ENCODE data around the gene EML6.

EML6 gene

DNA sequence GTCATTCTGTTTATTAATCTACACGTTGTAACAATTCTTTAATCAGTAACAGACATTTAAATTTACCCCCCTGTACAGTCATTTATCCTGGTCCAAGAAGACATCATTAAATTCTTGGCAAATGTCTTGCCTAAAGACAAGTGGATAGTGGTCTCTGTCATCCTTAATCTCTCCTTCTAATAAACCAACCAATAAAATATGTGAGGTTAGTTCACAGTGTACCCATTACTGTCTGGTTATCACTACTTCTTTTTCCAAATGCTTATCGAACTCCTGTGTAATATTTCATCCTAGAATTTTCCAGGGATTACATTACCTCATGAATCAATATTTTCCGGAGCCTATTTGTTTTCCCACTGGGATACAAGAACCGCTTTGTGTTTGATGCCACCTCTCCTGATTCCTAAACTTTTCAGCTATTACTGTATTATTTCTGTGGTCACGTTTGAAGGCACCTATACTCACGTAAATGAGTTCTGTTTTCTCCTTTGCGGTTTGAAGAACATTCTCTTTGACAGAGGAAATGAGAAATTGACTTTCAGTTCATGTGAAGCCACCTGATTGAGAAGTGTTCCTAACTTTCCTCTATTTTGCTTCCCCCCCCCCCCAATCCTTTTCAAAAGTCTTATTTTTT lies 195.3 kb downstream of the EML6 start:
- DNase-seq, result no peak

DNA sequence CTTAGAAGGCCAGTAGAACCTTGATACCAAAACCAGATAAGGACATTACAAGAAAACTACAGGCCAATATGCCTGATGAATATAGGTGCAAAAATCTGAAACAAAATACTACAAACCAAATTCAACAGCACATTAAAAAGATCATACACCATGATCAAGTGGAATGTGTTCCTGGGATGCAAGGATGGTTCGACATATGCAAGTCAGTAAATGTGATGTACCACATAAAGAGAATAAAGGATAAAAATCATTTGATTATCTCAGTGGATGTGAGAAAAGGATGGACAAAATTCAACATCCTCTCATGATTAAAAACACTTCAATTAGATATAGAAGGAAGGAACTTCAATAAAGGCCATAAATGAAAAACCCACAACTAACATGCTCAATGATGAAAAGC lies 197.2 kb downstream of the EML6 start:
- no peak for DNase-seq

DNA sequence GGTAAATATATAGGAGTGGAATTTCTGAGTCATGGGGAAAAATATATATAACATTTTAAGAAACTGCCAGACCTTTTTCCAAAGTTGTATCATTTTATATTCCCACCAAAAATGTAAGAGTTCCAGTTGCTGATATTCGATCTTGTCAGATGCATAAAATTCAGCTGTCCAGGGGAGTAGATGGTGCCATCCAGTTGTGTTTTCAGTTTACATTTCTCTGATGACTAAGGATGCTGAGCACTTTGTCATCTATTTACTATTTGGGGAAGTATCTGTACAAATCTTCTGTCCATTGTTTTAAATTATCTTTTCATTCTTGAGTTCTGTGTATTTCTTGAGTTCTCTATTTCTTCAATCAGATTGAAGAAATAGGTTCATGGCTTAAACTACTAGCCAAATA lies 200.7 kb downstream of the EML6 start:
- peak; percentile 21 for DNase-seq

DNA sequence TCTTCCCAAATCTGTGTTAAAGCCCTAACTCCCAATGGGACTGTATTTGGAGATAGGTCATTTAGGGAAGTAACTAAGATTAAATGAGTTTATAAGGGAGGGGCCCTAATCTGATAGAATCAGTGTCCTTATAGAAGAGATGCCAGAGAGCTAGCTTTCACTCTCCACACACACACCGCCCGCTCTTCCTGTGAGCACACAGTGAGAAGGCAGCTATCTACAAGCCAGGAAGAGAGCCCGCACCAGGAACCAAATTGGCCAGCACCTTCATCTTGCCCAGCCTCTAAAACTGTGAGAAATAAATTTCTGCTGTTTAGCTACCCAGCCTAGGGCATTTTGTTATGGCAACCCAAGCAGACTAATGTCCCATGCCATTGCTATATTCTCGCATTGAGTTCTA lies 201.6 kb downstream of the EML6 start:
- DNase-seq, result no peak

DNA sequence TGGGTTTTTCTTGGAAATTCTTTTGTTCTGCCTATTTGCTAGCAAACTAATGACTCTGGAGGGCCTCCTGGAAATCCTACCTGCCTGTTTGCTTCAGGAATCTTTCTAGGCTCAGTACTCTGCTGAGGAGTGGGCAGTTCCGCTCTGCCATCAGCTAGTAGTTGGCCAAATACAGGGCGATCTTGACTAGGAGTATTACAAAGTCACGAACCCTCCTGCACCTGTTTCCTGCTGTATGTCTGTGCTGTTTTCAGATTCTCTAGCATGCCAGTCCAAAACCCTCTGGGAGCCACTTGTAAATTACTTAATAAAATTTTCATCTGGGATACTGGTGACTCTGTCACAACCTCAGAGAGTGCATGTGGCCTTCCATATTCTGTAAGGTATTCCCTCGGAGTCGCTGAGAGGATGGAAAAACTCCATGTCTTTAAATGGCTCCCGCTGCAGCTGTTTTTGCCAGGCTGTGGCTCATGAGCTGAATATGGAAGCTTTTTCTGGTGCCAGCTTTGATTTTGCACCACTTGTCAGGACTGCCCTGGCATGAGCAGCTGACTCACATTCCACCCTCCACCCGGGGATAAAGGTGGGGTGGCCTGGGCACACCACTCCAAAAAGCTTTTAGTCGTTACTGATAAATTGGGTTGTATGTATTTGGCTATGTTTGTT lies 203.8 kb downstream of the EML6 start:
- DNase-seq, result no peak

DNA sequence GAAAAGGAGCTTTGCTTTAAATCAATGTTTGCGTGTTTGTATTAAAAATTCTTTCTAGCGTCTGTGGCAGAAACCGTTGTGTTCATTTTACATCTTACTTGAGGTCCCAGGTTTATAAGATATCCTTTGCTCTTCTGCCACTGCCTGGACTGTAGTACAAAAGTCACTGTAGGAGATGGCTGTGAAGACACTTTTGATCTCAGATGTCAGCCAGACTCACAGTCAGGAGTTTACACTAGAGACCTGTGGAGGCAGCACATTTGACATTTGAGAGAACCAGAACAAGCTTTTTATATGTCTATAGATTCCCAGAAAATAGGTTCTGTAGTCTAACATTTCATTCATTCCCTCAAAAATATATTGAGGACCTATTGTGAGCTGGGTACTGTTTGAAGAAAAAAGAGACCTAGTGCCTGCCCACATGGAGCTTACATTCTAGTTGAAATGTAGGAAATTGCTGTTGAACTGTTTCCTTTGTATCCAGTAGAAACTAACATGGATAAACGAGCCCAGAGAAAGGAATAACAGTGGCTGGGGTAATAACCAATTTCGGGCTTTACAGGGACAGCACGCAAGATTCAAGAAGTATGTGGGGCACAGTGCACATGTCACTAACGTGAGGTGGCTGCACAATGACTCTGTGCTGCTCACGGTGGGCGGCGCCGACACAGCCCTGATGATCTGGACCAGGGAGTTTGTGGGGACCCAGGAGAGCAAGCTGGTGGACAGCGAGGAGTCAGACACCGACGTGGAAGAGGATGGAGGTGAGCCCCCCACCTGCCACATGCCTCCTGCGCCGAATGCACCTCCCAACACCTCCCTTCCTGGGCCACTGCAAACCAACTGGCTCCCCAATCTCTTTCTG lies 204.5 kb downstream of the EML6 start:
- no peak for DNase-seq

- no peak for DNase-seq
Measured at GRCh38 chr2:54928719-54929118, 205.3 kb downstream of the EML6 start.

DNA sequence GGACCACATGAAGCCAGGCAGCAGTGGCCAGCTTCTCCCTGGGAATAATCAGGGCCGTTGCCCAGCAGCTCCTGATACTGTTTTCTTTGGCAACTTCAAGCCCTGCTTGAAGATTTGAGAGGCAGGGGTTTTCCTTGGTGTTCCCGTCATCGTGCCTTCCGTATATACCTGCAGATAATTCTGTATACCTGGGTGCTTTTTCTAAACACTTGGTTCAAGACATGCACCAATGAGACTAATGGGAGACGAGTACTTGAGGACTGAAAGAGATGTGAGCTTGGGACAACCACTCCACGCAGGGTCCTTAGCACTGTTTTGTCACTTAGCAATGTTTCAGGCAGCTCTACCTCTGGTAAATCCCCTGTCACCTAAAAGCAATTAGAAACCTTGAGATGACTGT lies 208.0 kb downstream of the EML6 start:
- DNase-seq, result no peak

DNA sequence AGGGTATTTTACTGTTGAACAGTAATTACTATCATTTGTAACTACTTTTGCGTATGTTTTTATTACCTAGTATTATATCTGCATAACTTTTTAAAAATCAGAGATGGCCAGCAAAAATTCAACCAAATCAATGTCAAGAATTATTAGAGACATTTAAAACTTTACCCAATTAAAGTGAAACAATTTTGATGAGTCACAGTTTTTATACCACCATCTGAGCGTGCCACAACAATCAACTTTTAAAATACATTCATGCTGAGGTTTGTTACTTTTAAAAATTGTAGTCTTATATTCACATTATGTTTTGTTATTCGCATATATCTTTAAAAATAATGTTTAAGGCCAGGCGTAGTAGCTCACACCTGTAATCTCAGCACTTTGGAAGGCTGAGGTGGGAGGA lies 211.9 kb downstream of the EML6 start:
- no peak for DNase-seq

DNA sequence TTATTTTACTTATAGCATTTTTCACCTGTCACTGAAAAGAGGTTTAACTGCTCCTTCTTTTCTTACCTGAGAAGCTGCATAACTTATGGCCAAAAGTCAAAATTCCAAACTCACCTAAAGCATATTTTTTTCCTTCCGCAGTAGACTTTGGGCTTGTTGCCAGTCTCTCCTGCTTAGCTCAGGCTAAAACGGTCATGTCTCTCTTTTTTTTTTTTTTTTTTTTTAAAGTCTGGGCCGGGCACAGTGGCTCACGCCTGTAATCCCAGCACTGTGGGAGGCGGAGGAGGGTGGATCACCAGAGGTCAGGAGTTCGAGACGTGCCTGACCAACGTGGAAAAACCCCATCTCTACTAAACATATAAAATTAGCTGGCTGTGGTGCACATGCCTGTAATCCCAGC lies 213.3 kb downstream of the EML6 start:
- no peak for DNase-seq

DNA sequence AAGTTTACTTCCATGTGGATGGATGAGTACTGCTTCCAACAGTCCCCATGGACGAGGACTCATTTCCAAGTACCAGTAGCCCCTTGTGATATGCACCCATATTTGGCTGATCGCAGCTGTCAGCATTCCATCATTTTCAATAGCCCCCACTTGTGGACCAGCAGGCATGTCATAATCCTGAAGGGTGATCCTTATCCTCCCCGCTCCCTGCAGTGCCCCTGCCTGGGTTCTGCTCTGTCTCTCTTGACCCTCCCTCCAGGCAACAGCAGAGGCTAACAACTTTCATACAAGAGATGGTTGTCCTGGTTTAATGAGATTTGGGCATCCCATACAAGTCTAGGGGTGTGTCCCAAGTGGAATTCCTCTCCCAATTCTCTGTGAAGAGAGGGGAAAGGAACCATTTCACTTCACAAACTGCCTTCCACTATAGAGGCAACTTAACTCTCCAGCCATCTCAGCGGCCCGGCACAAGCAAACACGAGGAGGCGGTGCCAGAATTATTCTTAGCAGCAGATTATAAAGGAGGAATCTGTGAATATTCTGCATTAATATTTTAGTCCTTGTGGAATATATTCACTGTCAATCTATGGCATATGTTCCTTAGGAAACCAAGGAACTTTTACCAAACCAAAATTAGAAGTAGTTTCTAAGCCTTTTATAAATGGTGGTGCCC lies 216.1 kb downstream of the EML6 start:
- no peak for DNase-seq

DNA sequence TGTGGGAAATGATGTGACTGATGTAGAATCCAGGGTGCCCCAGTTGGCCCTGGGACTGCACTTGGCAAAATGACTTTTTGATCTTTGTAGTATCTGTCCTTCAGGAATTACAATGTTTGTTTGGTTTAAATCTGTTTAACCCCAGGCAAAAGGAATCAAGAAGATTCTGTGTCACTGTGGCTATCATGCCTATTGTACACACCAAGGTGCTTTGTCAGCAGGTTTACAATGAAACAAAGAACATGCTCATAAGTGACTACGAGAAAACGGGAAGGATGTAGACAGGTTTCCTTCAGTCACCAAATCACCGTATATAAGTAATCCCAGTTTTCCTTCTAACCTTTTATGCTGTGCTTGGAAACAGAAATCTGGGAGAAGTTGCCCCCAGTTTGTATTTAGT lies 217.3 kb downstream of the EML6 start:
- DNase-seq, result peak; percentile 38

GRCh38 chr2:54941248-54941984 lies 218.0 kb downstream of the EML6 start:
- DNase-seq, result no peak

DNA sequence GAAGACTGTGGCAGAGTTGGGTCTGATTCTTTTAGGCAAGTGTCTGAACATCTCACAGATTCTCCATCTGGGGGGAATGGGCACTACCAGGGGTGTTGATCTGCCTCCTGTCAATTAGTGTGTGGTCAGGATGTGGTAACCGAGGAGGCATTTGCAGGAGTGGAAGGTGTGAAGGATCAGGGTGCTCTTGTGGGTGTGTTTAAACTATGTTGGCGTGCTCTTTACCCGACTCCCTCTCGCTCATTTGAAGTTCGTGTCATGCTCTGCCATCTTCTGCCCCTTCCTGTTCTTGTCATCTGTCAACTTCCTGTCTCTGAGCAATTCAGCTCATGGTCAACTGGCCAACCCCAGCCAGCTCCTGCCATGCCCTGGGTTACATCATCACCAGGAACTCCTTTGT lies 218.9 kb downstream of the EML6 start:
- no peak for DNase-seq

DNA sequence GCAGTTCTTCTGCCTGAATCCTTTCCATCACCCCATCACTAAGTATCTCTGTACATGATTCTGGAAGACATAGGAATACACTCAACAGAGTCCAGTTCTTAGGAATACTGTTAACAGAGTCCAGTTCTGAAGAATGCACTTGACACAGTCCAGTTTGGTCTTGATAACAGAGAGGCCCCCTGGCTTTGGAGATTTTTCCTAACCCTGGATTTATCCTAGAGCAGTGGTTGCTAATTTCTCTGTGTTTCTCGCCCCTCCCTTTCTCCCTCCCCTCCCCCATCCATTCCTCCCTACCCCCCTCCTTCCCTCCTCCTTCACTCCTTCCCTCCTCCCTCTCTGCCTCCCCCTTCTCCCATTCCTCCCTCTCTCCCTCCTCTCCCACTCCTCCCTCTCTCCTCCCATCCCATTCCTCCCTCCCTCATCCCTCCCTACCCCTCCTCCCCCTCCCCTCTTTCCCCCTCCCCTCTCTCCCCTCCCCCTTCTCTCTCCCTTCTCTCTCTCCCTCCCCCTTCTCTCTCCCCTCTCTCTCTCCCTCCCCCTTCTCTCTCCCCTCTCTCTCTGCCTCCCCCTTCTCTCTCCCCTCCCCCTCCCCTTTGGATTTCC lies 221.4 kb downstream of the EML6 start:
- no peak for DNase-seq

DNA sequence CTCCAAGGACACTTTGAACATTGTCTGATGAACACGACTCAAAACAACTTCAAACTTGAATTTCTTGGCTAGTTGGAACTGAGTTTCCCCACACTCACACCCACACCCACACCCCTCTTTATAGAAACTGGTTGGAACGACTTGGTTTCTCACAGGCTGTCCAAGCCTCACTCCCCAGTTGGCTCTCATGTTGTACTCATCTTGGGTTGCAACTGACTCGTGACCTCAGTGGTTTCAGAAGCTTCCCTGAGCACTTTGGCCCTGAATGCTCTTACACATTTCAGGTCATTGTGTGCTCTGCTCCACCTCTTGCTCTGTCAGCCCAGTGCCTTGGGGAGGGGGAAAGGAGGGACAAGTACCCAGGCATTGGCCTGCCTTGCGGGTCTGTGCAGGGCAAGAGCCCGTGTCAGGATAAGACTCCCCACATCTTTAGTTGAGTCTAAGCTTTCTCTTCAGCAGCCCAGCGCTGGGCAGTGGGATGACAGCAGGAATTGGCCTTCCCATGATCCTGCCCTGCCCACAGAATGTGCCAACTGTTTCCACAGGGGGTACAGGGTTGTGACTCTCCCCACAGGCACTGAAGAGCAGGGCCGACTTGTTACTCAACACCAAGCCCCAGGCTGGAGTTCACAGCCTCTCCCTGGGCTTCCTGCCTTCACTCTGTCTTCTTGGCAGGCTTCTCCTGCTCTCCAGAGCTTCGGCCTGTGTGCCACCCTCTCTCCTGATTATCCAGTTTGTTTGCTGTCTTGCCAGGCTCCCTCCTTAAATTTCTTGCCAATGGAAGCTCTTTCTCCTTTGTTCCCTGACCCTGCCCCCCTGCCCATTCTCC lies 222.1 kb downstream of the EML6 start:
- peak; percentile 43 for DNase-seq

- DNase-seq, result no peak
Measured at GRCh38 chr2:54946220-54946805, 222.9 kb downstream of the EML6 start.

GRCh38 chr2:54947136-54947535 lies 223.7 kb downstream of the EML6 start:
- no peak for DNase-seq

DNA sequence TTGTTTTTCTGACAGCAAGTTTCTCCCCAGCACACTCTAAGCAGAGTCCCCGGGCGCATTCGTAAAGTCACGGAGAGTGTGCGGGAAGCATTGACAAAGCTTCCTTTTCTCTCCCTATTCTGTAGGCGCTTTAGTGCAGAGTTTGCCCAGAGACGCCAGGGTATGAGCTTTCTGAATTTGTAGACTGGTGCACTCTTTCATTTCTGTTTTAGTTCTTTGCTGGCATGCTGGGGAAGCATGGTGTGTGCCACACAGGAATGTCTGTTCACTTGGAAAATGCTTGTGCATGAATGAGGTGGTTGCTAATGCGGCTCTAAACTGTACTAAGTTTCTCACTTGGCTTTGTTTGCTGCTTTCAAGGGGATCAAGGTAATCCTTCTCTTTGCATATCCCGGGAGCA lies 224.2 kb downstream of the EML6 start:
- DNase-seq, result no peak

DNA sequence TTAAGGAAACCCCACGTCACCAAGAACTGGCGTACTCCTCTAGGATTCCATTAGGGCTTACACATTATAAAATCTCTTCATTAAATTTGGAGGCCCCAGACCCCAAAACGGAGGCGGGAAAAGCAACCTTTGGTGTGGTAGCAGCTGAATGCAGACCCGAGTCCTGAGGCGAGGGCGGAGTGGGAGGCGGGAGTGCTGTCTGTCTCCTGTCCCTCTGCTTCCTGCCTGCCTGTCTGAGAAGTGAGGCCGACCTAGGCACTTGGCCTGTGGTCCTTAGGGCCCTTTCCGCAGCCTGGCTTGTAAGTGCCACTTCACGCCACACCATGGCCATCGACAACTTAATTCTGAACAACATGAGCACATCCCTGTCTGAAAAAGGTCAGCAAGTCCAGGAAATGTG lies 224.7 kb downstream of the EML6 start:
- no peak for DNase-seq

DNA sequence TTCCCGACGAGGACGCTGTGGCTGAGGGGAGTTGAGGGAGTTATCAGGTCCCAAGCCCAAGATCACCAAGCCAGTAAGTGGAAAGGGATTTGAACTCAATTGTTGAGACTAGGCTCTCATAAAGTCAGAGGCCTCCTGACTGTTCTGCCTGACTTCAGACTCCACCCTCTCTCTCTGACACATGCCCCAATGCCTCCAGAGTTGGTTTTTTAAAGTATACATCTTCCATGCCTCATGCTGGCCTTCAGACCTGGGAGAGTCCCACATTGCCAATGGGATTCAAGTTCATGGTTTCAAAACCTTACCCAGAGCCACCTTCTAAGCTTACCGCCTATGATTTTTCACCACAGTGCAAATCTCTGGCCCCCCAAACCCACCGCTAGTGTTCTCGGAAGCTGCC lies 226.0 kb downstream of the EML6 start:
- no peak for DNase-seq
